GM20431 (cell line): ENCODE measurements around the gene CIDEB.
"Not testable (repeated sequence)": the region's sequence is repeated elsewhere in the genome, so short reads cannot be mapped to it uniquely, and the experiment has no call there.

Source experiments
- in situ Hi-C: fragments of 300-500 bp; cut with MseI, MboI; formaldehyde crosslinking; loops from one replicate; pipeline ENCODE4 v1.15.0; 2020; ENCODE audit warnings: low sequenced_read_pairs; ENCODE audit not compliant: unreplicated experiment

Gene CIDEB, protein sequence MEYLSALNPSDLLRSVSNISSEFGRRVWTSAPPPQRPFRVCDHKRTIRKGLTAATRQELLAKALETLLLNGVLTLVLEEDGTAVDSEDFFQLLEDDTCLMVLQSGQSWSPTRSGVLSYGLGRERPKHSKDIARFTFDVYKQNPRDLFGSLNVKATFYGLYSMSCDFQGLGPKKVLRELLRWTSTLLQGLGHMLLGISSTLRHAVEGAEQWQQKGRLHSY

GRCh38 chr14:24307575-24308341 is at the start of gene CIDEB:
TSS of gene CIDEB (minus strand) at chr14:24307977. CDS start at chr14:24307858, 119 bp downstream.
- in situ Hi-C loops, result no loop called here

- in situ Hi-C loops, result no loop called here
These were observed 48.4 kb upstream of the CIDEB start for GRCh38 chr14:24356208-24356607.

GRCh38 chr14:24355009-24355408 is 47.2 kb upstream of the CIDEB start:
- in situ Hi-C loops, result no loop called here

- in situ Hi-C loops, result not testable (repeated sequence)
These were observed 46.7 kb upstream of the CIDEB start for GRCh38 chr14:24354482-24354825.

- in situ Hi-C loops, result no loop called here
These were observed 46.0 kb upstream of the CIDEB start for GRCh38 chr14:24353559-24354481.

DNA sequence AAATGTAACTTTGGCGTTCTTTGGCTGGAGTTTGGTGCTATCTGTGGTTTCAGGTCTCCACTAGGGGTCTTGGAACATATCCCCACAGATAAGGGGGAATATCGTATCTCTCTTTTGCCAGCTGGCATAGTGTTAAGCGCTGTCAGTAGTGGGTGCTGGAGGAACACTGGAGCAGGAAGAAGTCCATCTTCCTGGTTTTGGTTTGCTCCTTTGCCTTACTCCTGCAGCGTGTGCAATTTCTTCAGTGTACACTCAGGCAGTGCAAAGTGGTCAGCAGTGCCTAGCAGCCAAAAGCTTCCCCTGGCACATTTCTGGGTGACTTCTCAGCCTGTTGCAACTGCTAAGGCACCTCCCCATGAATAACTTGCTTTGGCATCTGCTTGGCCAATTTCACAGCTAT is 43.7 kb upstream of the CIDEB start:
- in situ Hi-C loops, result no loop called here

DNA sequence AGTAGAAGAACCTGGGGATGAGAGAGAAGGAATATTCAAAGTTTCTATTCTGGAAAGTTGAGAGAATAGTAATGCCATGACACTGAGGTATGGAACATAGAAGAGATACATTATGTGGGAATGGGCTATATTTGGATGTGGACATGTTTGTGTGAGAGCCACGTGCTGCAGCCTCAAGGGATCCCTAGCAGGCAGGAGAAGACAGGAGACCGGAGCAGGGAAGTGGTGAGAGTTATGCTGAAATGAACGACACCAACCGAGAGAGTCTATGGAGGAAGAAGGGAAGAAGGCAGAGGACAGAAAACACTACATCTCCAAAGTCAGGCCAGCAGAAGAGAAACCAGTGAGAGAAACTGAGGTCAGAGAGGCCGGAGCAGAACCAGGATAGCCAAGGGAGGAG is 42.0 kb upstream of the CIDEB start:
- in situ Hi-C loops, result no loop called here

DNA sequence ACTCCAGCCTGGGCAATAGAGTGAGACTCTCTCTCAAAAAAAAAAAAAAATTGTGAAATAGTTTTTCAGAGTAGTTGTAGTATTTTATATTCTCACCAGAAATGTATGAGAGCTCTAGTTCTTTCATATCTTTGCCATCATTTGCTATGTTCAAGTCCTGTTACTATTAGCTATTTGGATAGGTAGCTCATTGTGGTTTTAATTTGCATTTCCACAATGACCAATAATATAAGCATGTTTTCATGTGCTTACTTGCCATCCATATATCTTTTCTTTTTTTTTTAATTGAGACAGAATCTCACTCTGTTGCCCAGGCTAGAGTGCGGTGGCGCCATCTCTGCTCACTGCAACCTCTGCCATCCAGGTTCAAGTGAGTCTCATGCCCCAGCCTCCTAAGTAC is 40.4 kb upstream of the CIDEB start:
- in situ Hi-C loops, result no loop called here

DNA sequence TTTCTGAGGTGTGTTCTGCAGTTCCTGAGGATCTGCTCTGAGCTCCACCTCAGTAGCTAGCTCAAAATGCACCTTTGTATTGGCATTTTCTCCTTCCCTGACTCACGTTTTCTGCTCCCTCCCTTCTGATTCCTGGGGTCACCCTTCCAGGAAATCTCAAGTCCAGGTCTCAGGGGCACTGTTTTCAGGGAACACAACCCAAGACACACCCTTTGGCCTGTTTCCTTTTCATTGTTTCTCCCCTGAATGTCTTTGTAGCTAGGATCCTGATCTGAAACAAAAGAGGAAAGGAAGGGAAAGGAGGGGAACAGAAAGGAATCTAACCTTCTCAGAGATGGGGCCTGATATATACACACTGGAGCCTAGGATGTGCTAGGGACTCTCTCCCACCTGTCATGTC is 39.4 kb upstream of the CIDEB start:
- in situ Hi-C loops, result no loop called here

- in situ Hi-C loops, result no loop called here
These were observed 36.3 kb upstream of the CIDEB start for GRCh38 chr14:24343795-24344660.

DNA sequence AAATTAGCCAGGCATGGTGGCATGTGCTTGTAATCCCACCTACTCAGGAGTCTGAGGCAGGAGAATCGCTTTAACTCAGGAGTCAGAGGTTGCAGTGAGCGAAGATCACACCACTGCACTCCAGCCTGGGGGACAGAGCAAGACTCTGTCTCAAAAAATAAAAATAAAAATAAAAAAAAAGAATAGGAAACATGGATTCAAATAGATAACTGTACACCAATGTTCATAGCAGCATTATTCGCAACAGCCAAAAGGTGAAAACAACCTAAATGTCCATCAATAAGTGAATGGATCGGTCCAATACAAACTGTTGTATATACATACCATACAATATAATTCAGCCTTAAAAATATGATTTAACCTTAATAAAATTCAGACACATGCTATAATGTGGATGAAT is 35.1 kb upstream of the CIDEB start:
- in situ Hi-C loops, result no loop called here

DNA sequence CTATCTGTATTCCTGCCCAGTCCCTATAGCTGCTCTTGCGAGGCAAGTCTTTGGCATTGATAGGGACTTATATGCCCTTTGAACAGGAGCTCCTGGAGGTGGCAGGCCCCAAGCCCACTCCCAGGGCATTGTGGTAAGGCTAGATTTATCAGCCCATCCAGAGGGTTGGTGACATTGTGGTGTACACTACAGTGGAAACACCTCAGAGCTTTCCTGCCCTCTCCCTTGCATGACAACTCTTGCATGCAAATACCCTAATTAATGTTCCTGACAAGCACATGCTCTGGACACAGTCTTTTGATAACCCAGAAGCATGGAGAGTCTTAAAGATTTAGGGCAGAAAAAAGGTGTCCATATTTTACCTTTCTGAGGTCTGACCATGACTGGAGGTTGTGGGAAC is 32.8 kb upstream of the CIDEB start:
- in situ Hi-C loops, result no loop called here

- in situ Hi-C loops, result loop anchor here (10.0 kb wide), 1 partner anchor 95 kb away; no protein-coding TSS in a partner anchor
These were observed 31.7 kb upstream of the CIDEB start, which contains the start of gene RIPK3 for GRCh38 chr14:24339284-24340151. TSS of gene RIPK3 (minus strand) at chr14:24339991. CDS start at chr14:24339826, 165 bp downstream.

- in situ Hi-C loops, result loop anchor here (10.0 kb wide), 1 partner anchor 96 kb away; no protein-coding TSS in a partner anchor
These were observed 31.1 kb upstream of the CIDEB start for GRCh38 chr14:24338843-24339242.

DNA sequence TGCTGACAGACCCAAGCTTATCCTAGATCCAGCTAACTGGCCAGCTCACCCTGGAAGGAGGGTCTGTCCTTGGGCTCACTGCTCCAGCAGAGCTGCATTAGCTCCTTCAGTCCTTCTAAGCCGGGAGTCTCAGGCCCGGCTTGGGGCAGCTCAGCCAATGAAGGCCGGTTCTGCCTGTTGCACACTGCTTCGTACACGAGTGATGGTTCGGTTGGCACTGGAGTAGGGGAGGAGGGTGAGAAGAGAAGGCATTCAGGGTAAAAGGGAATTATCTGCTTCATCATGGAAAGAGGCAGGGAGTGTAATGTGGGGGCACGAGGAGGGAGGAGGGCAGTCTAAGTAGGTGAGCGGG is 30.0 kb upstream of the CIDEB start:
- in situ Hi-C loops, result loop anchor here (10.0 kb wide), 1 partner anchor 97 kb away; no protein-coding TSS in a partner anchor

DNA sequence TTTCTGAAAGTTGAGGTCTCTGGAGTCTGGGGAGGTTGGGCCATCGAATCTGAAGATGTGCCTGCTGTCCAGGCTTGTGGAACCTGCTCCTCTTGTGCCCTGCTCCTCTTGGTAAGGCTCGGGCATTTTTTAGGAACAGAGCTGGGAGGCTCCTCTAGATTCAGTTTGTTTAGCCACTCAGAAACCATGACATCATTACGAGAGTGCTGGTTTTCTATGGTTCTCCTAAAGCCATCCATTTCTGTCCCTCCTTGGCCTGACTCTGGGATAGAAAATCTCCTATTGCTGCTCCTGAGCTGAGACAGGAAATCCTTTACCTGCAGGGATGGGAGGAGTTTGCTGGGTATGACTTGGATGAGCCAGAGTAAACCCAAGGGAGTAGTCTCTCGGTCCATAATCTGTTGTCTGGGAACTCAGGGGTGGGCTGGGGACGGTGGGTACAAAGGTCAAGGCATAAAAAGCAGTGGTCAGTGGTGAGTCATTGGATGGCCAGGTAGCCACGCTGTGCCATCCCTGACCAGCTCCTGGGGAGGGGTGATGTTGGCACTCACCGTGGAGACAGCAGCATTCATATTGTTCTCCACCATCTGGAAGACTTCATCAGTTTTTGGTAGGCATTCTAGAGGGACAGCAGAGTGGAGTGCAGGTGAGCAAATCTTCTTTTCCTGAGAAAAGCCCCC is 29.5 kb upstream of the CIDEB start:
- in situ Hi-C loops, result loop anchor here (10.0 kb wide), 1 partner anchor 98 kb away; no protein-coding TSS in a partner anchor

GRCh38 chr14:24335461-24336171 is 27.8 kb upstream of the CIDEB start:
- in situ Hi-C loops, result loop anchor here (10.0 kb wide), 1 partner anchor 99 kb away; no protein-coding TSS in a partner anchor
